GM19395 (cell line): Measurements from ENCODE around the gene SELENOK.

Source experiments
- ATAC-seq: cut with Tn5 transposase; IDR thresholded peaks from one replicate; pipeline ENCODE4 v1.9.1; 2021; ENCODE audit warnings: mild to moderate bottlenecking, moderate library complexity; ENCODE audit not compliant: unreplicated experiment

SELENOK gene

GRCh38 chr3:53884623-53885022 lies 7.0 kb downstream of the SELENOK start:
- ATAC-seq, result no peak

GRCh38 chr3:53883008-53883407 lies 8.7 kb downstream of the SELENOK start:
- ATAC-seq, result no peak

GRCh38 chr3:53881691-53882593 lies 9.7 kb downstream of the SELENOK start, which contains the start of gene ACTR8:
ACTR8 (minus strand) TSS chr3:53882152; CDS start chr3:53882101, 51 bp downstream.
- peak; percentile 85 for ATAC-seq

GRCh38 chr3:53880396-53881345 lies 11.0 kb downstream of the SELENOK start:
- ATAC-seq, result no peak

- ATAC-seq, result peak; percentile 74
Observed at GRCh38 chr3:53865732-53866499, 25.7 kb downstream of the SELENOK start.

GRCh38 chr3:53863145-53863544 lies 28.5 kb downstream of the SELENOK start:
- ATAC-seq, result no peak

GRCh38 chr3:53862241-53862640 lies 29.4 kb downstream of the SELENOK start:
- ATAC-seq, result no peak

GRCh38 chr3:53860196-53860595 lies 31.5 kb downstream of the SELENOK start:
- ATAC-seq, result no peak

- ATAC-seq, result no peak
Observed at GRCh38 chr3:53859178-53859577, 32.5 kb downstream of the SELENOK start.

- no peak for ATAC-seq
Observed at GRCh38 chr3:53858096-53858741, 33.4 kb downstream of the SELENOK start.

GRCh38 chr3:53856964-53857363 lies 34.7 kb downstream of the SELENOK start:
- ATAC-seq, result peak; percentile 71

- no peak for ATAC-seq
Observed at GRCh38 chr3:53850895-53851294, 40.8 kb downstream of the SELENOK start.

- ATAC-seq, result no peak
Observed at GRCh38 chr3:53849916-53850315, 41.7 kb downstream of the SELENOK start.

GRCh38 chr3:53846851-53847155 lies 44.9 kb downstream of the SELENOK start:
- ATAC-seq, result no peak

GRCh38 chr3:53846134-53846850 lies 45.4 kb downstream of the SELENOK start, which contains the start of the genes CHDH and IL17RB:
CHDH (minus strand) TSS chr3:53846419; CDS start chr3:53824008, 22,411 bp downstream.
IL17RB (plus strand) TSS chr3:53846568; CDS start chr3:53846589, 21 bp downstream.
- ATAC-seq, result peak; percentile 40

GRCh38 chr3:53845881-53846133 lies 45.9 kb downstream of the SELENOK start:
- no peak for ATAC-seq

- ATAC-seq, result peak; percentile 22
Observed at GRCh38 chr3:53845103-53845880, 46.4 kb downstream of the SELENOK start.

- ATAC-seq, result peak; percentile 0
Observed at GRCh38 chr3:53844262-53845102, 47.2 kb downstream of the SELENOK start.
